GM06990 (cell line): Measurements from ENCODE around the gene MAP7.

Experiments used
- DNase-seq: peaks from one replicate; pipeline ENCODE4 v3.0.0-alpha.2; 2011; ENCODE audit not compliant: insufficient read length; ENCODE audit errors: extremely low read depth
- H3K27me3 ChIP-seq: replicated peaks from 2 replicates; pipeline ENCODE4 v1.6.0; 2011; ENCODE audit warnings: low read length; ENCODE audit not compliant: control insufficient read depth, insufficient read depth
- H3K36me3 ChIP-seq: 2 replicates; pipeline ENCODE4 v1.5.1; 2011; ENCODE audit warnings: low read length; ENCODE audit not compliant: control insufficient read depth, insufficient read depth
- H3K4me3 ChIP-seq: replicated peaks from 2 replicates; pipeline ENCODE4 v1.5.1; 2011; ENCODE audit warnings: low read depth, mild to moderate bottlenecking, control low read depth, low read length
- TF ChIP-seq, protein P1 (sequence below): IDR thresholded peaks from 2 replicates; pipeline ENCODE4 v1.5.1; 2011; ENCODE audit warnings: low read length, control low read depth, mild to moderate bottlenecking, inconsistent platforms; ENCODE audit not compliant: insufficient read depth, poor library complexity, severe bottlenecking

MAP7 gene

DNA sequence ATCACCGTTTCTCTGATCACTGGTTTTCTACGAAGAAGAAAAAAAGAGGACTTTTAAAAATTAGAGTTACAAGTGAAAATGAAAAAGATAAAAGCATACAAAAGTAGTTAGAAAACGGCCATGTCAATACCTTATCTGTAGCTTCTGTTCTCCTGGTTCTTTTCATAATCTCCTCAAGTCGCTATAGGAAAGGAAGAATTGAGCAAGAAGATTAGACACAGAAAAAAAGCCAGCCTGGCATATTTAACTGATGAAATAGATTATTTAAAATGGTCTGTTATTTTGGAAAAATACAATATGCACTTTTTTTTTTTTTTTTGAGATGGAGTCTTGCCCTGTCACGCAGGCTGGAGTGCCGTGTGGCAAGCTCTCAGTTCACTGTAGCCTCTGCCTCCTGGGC lies 190.4 kb downstream of the MAP7 start:
- DNase-seq, result no peak
- H3K36me3 ChIP-seq, result no peaks in the 10 kb centered on the region

DNA sequence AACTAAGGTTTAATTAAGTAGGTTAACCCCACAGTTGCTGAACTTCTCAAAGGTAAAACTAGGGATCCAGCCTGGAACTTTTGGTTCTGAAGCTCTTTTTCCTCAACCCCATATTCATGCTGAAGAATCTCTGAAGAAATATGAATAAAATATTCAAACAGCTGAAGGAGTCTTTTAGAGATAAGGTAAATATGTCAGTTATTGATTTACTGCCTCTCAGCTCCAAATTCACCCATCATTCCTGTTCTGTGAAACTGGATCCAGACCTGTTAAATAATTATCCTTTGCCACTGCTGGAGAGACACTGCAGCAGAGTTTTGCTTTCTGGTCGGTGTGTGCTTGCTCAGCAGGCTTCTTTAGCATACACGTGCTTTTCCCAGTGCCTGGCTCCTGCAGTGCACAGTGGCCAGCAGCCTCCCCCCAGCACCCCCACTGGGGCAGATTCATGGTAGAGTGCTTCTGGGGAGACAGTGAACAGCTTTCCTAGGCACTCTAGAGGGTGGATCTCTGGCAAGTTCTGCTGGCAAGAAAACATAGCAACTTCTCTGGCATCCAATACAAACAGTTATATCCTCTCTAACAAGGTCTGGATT lies 198.6 kb downstream of the MAP7 start:
- H3K4me3 ChIP-seq, result no peak overlapping the region
- H3K36me3 ChIP-seq, result no peaks in the 10 kb centered on the region
- no peak for DNase-seq
- TF ChIP-seq, protein P1, sequence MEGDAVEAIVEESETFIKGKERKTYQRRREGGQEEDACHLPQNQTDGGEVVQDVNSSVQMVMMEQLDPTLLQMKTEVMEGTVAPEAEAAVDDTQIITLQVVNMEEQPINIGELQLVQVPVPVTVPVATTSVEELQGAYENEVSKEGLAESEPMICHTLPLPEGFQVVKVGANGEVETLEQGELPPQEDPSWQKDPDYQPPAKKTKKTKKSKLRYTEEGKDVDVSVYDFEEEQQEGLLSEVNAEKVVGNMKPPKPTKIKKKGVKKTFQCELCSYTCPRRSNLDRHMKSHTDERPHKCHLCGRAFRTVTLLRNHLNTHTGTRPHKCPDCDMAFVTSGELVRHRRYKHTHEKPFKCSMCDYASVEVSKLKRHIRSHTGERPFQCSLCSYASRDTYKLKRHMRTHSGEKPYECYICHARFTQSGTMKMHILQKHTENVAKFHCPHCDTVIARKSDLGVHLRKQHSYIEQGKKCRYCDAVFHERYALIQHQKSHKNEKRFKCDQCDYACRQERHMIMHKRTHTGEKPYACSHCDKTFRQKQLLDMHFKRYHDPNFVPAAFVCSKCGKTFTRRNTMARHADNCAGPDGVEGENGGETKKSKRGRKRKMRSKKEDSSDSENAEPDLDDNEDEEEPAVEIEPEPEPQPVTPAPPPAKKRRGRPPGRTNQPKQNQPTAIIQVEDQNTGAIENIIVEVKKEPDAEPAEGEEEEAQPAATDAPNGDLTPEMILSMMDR, result no peak
- H3K27me3 ChIP-seq, result no peaks in the 10 kb centered on the region

More for the DNA sequence above, 190.4 kb downstream of the MAP7 start:
- Histone ChIP-seq H3K4me3 (no peak overlapping the region), H3K27me3 (no peaks in the 10 kb centered on the region; the same call in 1 of the 2 replicates)
- TF ChIP-seq, protein P1, result no peak

DNA sequence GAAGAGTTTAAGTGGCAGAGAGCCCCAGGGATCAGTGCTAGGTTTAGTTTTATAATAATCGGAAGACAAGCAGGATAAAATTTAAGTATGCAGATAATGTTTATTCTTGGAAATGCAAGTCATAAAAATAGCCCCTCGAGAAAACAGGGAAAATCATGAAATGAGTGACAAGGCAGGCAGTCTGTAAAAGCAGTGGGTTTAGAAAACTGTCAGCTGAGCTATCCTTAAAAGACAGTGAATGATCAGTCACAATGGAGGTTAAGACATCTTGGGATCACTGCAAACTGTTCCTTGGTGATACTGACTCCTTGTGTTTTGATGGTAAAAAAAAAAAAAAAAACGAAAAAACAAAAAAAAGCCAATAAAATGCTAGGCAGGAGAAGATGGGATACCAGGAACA lies 199.3 kb downstream of the MAP7 start:
- DNase-seq, result no peak
- Histone ChIP-seq H3K36me3 (no peaks in the 10 kb centered on the region), H3K27me3 (no peaks in the 10 kb centered on the region), H3K4me3 (no peak overlapping the region)
- TF ChIP-seq, protein P1, result no peak

DNA sequence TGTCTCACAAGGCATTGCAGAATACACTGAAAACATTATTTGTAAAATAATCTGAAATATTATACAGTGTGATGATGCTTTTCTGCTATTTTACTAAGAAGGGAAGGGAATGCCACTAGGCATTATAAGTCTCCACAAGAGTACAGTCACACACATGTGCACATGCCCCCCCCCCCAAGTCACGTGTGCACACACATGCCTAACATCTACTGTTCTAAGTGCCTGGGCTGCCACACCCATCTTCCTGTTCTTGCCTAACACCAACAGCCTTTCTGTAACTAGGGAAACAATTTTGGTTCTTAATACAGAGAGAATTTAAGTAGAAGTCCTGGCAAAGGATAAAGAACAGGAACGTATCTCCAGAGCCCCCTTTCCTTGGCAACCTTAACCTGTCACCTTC lies 202.4 kb downstream of the MAP7 start:
- TF ChIP-seq, protein P1, result no peak
- Histone ChIP-seq H3K27me3 (no peaks in the 10 kb centered on the region), H3K4me3 (no peak overlapping the region), H3K36me3 (no peaks in the 10 kb centered on the region)
- no peak for DNase-seq

DNA sequence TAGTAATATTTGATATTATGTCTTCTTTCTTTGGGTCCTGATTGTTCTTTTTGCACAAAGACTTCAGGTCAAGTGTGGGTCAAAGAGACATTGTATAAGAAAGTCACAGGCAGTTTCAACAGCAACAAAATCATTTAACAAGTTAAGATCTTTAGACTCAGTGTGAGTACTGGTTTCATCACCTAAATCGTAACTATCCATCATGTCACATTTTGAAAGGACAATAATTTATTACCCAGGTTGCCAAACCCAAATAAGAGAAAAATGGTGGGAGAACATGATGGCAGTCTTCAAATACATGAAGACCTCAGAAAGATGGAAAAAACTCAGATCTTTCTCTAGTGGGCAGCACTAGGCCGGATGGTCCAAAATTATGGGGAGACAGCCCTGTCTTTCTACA lies 205.1 kb downstream of the MAP7 start:
- TF ChIP-seq, protein P1, result no peak
- DNase-seq, result no peak
- H3K4me3 ChIP-seq, result no peak overlapping the region
- no peaks in the 10 kb centered on the region for H3K36me3 ChIP-seq
- no peaks in the 10 kb centered on the region for H3K27me3 ChIP-seq

DNA sequence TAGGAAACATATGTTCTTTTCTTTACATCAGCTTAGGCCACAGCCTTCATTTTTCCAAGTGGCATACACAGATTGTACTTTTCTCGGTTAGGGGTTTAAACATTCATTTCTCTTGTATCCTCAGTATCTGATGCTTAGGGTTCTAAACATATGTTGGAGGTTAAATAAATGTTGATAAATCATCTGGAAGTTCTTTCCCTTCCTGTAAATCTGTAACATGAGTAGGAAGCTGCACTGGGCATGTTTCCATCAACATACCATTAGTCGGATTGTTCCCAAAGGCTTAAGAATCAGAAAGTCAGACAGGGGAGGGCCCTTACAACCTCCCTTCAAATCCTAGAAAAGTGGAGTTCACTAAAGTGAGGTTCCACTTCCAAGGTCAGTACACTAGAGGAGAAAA lies 205.8 kb downstream of the MAP7 start:
- H3K36me3 ChIP-seq, result no peaks in the 10 kb centered on the region
- DNase-seq, result no peak
- TF ChIP-seq, protein P1, result no peak
- H3K27me3 ChIP-seq, result no peaks in the 10 kb centered on the region
- H3K4me3 ChIP-seq, result no peak overlapping the region
